ENCODE measurements around the gene ARHGEF3.

ARHGEF3 gene

GRCh38 chr3:56795097-56795828 lies 6.5 kb downstream of the ARHGEF3 start:
- peak; percentile 27 for DNase-seq

GRCh38 chr3:56792193-56792592 lies 9.6 kb downstream of the ARHGEF3 start:
- no peak for DNase-seq

- no peak for DNase-seq
These were observed 11.5 kb downstream of the ARHGEF3 start for GRCh38 chr3:56790016-56790821.

GRCh38 chr3:56789076-56789475 lies 12.7 kb downstream of the ARHGEF3 start:
- no peak for DNase-seq

- DNase-seq, result no peak
These were observed 13.2 kb downstream of the ARHGEF3 start for GRCh38 chr3:56788521-56788920.

- DNase-seq, result no peak
These were observed 13.9 kb downstream of the ARHGEF3 start for GRCh38 chr3:56787784-56788256.

GRCh38 chr3:56787258-56787775 lies 14.4 kb downstream of the ARHGEF3 start:
- no peak for DNase-seq

- no peak for DNase-seq
These were observed 16.2 kb downstream of the ARHGEF3 start for GRCh38 chr3:56785499-56785898.

GRCh38 chr3:56784448-56785001 lies 17.2 kb downstream of the ARHGEF3 start:
- no peak for DNase-seq

- DNase-seq, result peak; percentile 75
These were observed 17.9 kb downstream of the ARHGEF3 start for GRCh38 chr3:56783644-56784447.

- no peak for DNase-seq
These were observed 18.8 kb downstream of the ARHGEF3 start for GRCh38 chr3:56782906-56783305.

GRCh38 chr3:56782215-56782614 lies 19.5 kb downstream of the ARHGEF3 start:
- no peak for DNase-seq

- DNase-seq, result no peak
These were observed 20.0 kb downstream of the ARHGEF3 start for GRCh38 chr3:56781762-56782161.

GRCh38 chr3:56780936-56781335 lies 20.8 kb downstream of the ARHGEF3 start:
- DNase-seq, result no peak

GRCh38 chr3:56778893-56779292 lies 22.9 kb downstream of the ARHGEF3 start:
- no peak for DNase-seq

GRCh38 chr3:56776556-56776950 lies 25.2 kb downstream of the ARHGEF3 start:
- no peak for DNase-seq

GRCh38 chr3:56775838-56776555 lies 25.8 kb downstream of the ARHGEF3 start:
- DNase-seq, result no peak

- no peak for DNase-seq
These were observed 26.3 kb downstream of the ARHGEF3 start for GRCh38 chr3:56775445-56775837.

- DNase-seq, result no peak
These were observed 27.8 kb downstream of the ARHGEF3 start for GRCh38 chr3:56773986-56774385.

- DNase-seq, result no peak
These were observed 28.5 kb downstream of the ARHGEF3 start for GRCh38 chr3:56772952-56773938.
